OCI-LY1 (cell line): ENCODE measurements around the gene PEAK1.

Experiments
- H2AFZ ChIP-seq: fragments of 200-600 bp; sonication (generic), shearing (Covaris generic); 2 replicates; pipeline ENCODE4 v1.6.0; 2014; ENCODE audit warnings: antibody characterized with exemption, mild to moderate bottlenecking, low read length
- H3F3A ChIP-seq: fragments of 200-600 bp; sonication (generic), shearing (Covaris generic); 2 replicates; pipeline ENCODE4 v1.6.0; 2014; ENCODE audit warnings: mild to moderate bottlenecking, antibody characterized with exemption, low read length, moderate library complexity; ENCODE audit not compliant: insufficient read depth
- H3K27ac ChIP-seq: fragments of 200-600 bp; sonication (generic); 2 replicates; pipeline ENCODE4 v1.5.1; 2014; ENCODE audit warnings: low read length, mixed run types, mild to moderate bottlenecking, low read depth; ENCODE audit not compliant: poor library complexity, severe bottlenecking
- H3K27me3 ChIP-seq: fragments of 200-600 bp; sonication (generic); 2 replicates; pipeline ENCODE4 v1.6.0; 2014; ENCODE audit warnings: antibody characterized with exemption, mild to moderate bottlenecking, low read length, moderate library complexity; ENCODE audit not compliant: insufficient read depth
- H3K36me3 ChIP-seq: fragments of 200-600 bp; sonication (generic); 2 replicates; pipeline ENCODE4 v1.6.1; 2014; ENCODE audit warnings: mild to moderate bottlenecking, antibody characterized with exemption, low read length, moderate library complexity, mixed read lengths; ENCODE audit not compliant: insufficient read depth
- H3K4me1 ChIP-seq: fragments of 200-600 bp; sonication (generic); 2 replicates; pipeline ENCODE4 v1.5.1; 2014; ENCODE audit warnings: mild to moderate bottlenecking, low read length, moderate library complexity; ENCODE audit not compliant: insufficient read depth, severe bottlenecking
- H3K4me2 ChIP-seq: fragments of 200-600 bp; sonication (generic), shearing (Covaris generic); 2 replicates; pipeline ENCODE4 v1.6.1; 2014; ENCODE audit warnings: low read length
- H3K4me3 ChIP-seq: fragments of 200-600 bp; sonication (generic); 2 replicates; pipeline ENCODE4 v1.5.1; 2014; ENCODE audit warnings: low read length, low read depth, mild to moderate bottlenecking, mixed read lengths; ENCODE audit not compliant: poor library complexity, severe bottlenecking
- H3K79me2 ChIP-seq: fragments of 200-600 bp; shearing (Covaris generic); 2 replicates; pipeline ENCODE4 v1.6.1; 2016; ENCODE audit warnings: mixed run types, low read length, mixed read lengths; ENCODE audit not compliant: insufficient read depth
- H3K9ac ChIP-seq: fragments of 200-600 bp; sonication (generic), shearing (Covaris generic); 2 replicates; pipeline ENCODE4 v1.6.1; 2014; ENCODE audit warnings: mild to moderate bottlenecking, low read length, mixed read lengths
- H3K9me2 ChIP-seq: fragments of 200-600 bp; sonication (generic), shearing (Covaris generic); 2 replicates; pipeline ENCODE4 v1.6.1; 2014; ENCODE audit warnings: low read depth, mild to moderate bottlenecking, low read length, mixed read lengths
- H3K9me3 ChIP-seq: fragments of 200-600 bp; shearing (Covaris generic); 2 replicates; pipeline ENCODE4 v1.6.1; 2014; ENCODE audit warnings: low read length, mixed read lengths
- H4K20me1 ChIP-seq: fragments of 200-600 bp; sonication (generic), shearing (Covaris generic); 2 replicates; pipeline ENCODE4 v1.6.0; 2016; ENCODE audit warnings: mild to moderate bottlenecking, low read length; ENCODE audit not compliant: insufficient read depth
- CTCF ChIP-seq: fragments of 200-600 bp; sonication (generic), shearing (Covaris generic); IDR thresholded peaks from 2 replicates; pipeline ENCODE4 v1.5.1; 2017; ENCODE audit warnings: mild to moderate bottlenecking, antibody characterized with exemption, low read length, moderate library complexity, mixed read lengths
- EZH2 ChIP-seq: fragments of 200-600 bp; sonication (generic), shearing (Covaris generic); IDR thresholded peaks from 2 replicates; pipeline ENCODE4 v1.8.0; 2017; ENCODE audit warnings: borderline replicate concordance, mixed run types, mild to moderate bottlenecking, antibody characterized with exemption, low read length, moderate library complexity, mixed read lengths

PEAK1 gene

GRCh38 chr15:77414789-77415442 is 5.0 kb downstream of the PEAK1 start:
- no peak overlapping the region for H2AFZ ChIP-seq
- H3K36me3 ChIP-seq, result no peaks in the 10 kb centered on the region
- peaks cover 3% of the 10 kb centered on the region; the same call in 1 of the 2 replicates for H4K20me1 ChIP-seq
- no peak overlapping the region for H3K4me2 ChIP-seq
- no peak overlapping the region for H3K27ac ChIP-seq
- no peaks in the 10 kb centered on the region; the same call in 1 of the 2 replicates for H3F3A ChIP-seq
- no peaks in the 10 kb centered on the region for H3K27me3 ChIP-seq
- H3K79me2 ChIP-seq, result no peaks in the 10 kb centered on the region
- TF ChIP-seq EZH2, result no peak
- TF ChIP-seq CTCF, result no peak
- H3K9me2 ChIP-seq, result no peaks in the 10 kb centered on the region
- H3K9me3 ChIP-seq, result no peaks in the 10 kb centered on the region
- no peak overlapping the region for H3K9ac ChIP-seq
- H3K4me3 ChIP-seq, result no peak overlapping the region
- peaks cover 5% of the 10 kb centered on the region for H3K4me1 ChIP-seq

- H3K9me3 ChIP-seq, result no peaks in the 10 kb centered on the region
- H3K9ac ChIP-seq, result no peak overlapping the region
- H3K27ac ChIP-seq, result no peak overlapping the region
- TF ChIP-seq CTCF (no peak), EZH2 (no peak)
- H3K4me1 ChIP-seq, result peaks cover 2% of the 10 kb centered on the region
- no peaks in the 10 kb centered on the region for H3K79me2 ChIP-seq
- H3F3A ChIP-seq, result no peaks in the 10 kb centered on the region; the same call in 1 of the 2 replicates
- H3K4me2 ChIP-seq, result no peak overlapping the region
- H3K4me3 ChIP-seq, result no peak overlapping the region
- no peaks in the 10 kb centered on the region for H3K9me2 ChIP-seq
- no peak overlapping the region for H2AFZ ChIP-seq
- no peaks in the 10 kb centered on the region for H3K36me3 ChIP-seq
- H4K20me1 ChIP-seq, result peaks cover 3% of the 10 kb centered on the region; the same call in 1 of the 2 replicates
- no peaks in the 10 kb centered on the region for H3K27me3 ChIP-seq
Measured at GRCh38 chr15:77413699-77414349, 6.1 kb downstream of the PEAK1 start.

- Histone ChIP-seq H3K79me2 (no peaks in the 10 kb centered on the region), H2AFZ (no peak overlapping the region)
- TF ChIP-seq CTCF, result no peak
- no peak for TF ChIP-seq EZH2
Measured at GRCh38 chr15:77412972-77413698, 6.8 kb downstream of the PEAK1 start.

More at GRCh38 chr15:77412972-77413698, 6.8 kb downstream of the PEAK1 start:
- Histone ChIP-seq H3K36me3 (no peaks in the 10 kb centered on the region), H3K4me2 (no peak overlapping the region), H3K9me2 (no peaks in the 10 kb centered on the region), H3K27me3 (no peaks in the 10 kb centered on the region), H3K27ac (no peak overlapping the region), H3K9me3 (no peaks in the 10 kb centered on the region), H3K4me1 (no peaks in the 10 kb centered on the region), H3K4me3 (no peak overlapping the region), H3K9ac (no peak overlapping the region), H4K20me1 (peaks cover 3% of the 10 kb centered on the region; the same call in 1 of the 2 replicates), H3F3A (no peaks in the 10 kb centered on the region; the same call in 1 of the 2 replicates)
